GM18870 (cell line): ENCODE results near the gene DDX1.
"Not testable (repeated sequence)": the region's sequence is repeated elsewhere in the genome, so short reads cannot be mapped to it uniquely, and the experiment has no call there.

Source experiments
- ATAC-seq: cut with Tn5 transposase; IDR thresholded peaks from one replicate; pipeline ENCODE4 v1.9.1; 2021; ENCODE audit warnings: moderate library complexity; ENCODE audit not compliant: unreplicated experiment

The DDX1 gene

DNA sequence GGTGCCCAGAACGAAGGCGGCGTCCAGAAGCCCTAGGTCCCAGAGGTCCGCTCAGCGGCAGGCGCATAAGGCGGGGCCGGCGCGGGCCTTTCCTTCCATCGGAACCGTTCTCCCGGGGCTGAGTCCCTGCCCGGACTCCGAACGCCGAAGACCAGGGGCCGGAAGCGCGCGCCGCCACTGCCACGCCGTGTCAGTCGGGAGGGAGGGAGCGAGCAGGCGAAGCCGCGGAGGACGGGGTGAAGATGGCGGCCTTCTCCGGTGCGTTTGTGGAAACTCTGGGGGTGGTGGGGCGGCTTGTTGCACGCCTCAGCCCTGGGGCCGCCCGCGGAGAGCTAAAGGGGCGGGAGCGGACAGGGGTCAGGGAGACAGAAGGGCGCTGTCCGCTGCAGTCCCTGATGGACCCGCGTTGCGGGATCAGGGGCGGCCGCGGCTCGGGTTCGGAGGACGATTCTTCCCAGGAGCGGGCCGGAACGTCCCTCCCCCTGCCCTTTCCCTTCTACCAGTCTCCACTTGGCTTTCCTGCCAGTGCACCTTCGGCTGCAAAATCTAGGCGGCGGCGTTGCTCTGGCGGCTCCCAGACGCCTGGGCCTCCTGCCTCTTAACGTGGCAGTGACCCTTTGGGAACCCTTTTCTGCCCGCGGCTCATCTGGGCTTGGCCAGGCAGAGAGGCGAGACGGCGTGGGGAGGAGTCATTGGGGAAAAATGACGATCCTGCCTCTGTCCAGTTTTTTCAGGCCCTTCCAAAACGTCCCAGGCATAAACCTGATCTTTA, at the start of gene DDX1:
Gene DDX1 (plus strand): TSS at position 177 of the 772 bp plus-strand sequence. CDS start 66 bp downstream, at position 243.
- peak; percentile 83 for ATAC-seq

GRCh38 chr2:15542269-15542668, 49.4 kb upstream of the DDX1 start:
- ATAC-seq: not testable (repeated sequence)

- no peak for ATAC-seq
Observed at GRCh38 chr2:15543053-15543452, 48.6 kb upstream of the DDX1 start.

DNA sequence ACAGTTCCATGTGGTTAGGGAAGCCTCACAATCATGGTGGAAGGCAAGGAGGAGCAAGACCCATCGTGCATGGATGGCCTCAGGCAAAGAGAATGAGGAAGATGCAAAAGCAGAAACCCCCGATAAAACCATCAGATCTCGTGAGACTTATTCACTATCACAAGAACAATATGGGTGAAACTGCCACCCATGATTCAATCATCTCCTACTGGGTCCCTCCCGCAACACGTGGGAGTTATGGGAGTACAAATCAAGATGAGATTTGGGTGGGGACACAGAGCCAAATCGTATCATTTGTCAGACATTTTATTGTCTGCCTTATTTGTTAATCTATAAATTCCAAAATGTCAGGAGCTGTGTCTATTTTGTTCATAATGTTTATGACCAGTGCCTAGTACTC, 48.1 kb upstream of the DDX1 start:
- no peak for ATAC-seq

DNA sequence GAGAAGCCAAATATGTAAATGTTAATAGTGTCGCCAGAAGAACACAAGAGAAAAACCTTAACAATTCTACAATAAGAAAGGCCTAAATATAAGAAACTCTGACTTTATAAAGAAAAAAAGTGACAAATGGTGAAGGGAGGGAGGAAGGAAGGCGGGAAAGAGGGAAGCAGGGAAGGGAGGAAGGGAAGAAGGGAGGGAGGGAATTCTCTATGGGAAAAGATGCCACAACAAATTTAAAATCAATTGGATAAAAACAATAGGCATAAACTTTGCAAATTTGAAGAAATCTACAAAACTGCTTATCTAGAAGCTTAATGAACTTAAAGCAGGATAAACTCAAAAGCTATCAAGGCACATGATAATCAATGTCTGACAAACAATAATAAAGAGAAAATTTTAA, 47.4 kb upstream of the DDX1 start:
- no peak for ATAC-seq

GRCh38 chr2:15546297-15547098, 45.2 kb upstream of the DDX1 start:
- ATAC-seq: no peak

DNA sequence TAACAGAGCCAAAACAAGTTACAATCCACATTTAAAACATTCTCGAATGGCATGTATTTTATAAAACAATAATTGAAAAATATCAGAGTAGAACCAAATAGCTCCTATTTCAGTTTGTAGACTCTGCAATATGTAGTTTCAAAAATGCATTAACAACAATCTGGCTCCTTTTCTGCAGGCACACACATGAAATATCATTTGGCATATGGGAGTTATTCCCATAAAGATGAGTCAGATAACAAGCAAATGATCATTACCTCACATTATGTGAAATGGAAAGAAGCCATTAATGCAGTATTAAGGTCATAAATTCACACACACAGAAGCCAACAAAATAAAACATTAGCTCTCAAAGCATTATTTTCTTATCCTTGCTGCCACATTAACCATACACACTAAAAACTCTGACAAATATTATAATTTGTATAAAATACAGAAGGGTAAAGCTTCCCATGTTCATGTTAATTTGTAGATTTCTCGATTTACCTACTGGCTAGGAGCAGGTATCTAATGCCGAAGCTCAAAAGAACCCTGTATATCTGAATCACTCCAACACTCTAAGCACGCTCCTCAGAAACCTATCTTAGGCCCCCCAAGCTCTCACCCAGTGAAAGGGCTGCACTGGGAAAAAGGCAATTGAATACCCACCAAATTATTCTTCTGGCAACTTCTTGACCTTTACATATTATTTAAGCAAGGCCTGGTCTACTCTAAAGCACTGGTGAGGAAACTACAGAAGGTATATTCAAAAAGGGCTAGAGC, 44.4 kb upstream of the DDX1 start:
- no peak for ATAC-seq

- no peak for ATAC-seq
Observed at GRCh38 chr2:15548974-15549373, 42.7 kb upstream of the DDX1 start.

DNA sequence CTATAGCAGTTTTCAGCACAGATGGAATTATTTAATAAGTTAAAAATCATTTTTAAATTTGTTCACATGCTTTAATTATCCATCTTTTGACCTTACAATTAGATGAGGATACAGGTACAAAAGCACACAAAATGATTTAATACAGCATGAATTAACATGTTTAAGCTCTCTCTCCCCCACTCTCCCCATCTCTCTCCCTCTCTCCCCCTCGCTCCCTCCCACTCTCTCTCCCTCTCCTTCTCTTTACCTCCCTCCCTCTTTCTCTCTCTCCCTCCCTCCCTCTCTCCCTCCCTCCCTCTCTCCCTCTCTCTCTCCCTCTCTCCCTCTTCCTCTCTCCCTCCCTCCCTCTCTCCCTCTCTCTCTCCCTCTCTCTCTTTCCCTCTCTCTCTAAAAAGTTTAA, 38.1 kb upstream of the DDX1 start:
- no peak for ATAC-seq

DNA sequence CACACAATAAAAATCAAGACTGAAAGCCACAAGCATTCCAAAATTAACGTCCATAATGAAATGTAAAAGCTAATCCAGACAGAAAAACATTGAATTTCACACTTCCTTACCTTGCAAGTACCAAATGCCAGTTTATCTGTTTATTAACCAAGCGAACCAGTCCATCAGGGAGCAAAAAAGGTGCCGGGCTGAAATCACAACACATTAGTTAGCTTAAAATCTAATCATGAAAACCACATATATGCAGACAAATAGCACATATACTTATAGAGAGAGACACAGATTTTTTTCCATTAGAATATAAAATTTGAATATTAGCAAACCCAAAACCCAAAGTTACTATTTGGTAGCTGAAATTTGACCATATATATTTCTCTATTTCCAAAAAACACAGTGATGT, 37.7 kb upstream of the DDX1 start:
- no peak for ATAC-seq

- ATAC-seq: no peak
Observed at GRCh38 chr2:15554525-15555218, 37.0 kb upstream of the DDX1 start.

- no peak for ATAC-seq
Observed at GRCh38 chr2:15555760-15556193, 35.9 kb upstream of the DDX1 start.

DNA sequence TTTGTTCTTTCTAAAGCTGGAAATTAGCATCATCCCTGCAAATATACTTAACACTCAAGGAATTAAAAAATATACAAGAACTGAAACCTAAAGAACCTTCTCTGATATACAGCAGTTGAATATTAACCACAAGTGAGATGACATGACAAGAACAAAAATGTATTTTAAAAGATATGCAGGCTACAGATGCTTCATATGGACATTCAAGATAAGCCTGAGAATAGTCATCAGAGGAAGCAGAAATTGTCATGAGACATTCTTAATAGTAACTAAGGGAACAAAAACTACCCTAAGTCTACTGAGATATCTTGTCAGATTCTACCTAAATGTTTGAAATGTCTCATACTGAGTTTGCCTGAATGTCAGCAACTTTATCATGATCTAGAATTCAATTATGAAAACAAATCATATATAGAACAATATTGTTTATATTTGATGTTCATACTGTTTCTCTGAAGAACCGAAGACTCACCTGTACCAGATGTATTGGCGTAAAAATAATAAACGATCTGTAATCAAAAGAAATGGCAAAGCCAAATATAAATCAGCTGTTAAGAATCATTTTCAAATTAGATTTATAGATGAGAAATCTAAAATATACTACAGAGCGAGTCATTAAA, 35.2 kb upstream of the DDX1 start:
- ATAC-seq: no peak

DNA sequence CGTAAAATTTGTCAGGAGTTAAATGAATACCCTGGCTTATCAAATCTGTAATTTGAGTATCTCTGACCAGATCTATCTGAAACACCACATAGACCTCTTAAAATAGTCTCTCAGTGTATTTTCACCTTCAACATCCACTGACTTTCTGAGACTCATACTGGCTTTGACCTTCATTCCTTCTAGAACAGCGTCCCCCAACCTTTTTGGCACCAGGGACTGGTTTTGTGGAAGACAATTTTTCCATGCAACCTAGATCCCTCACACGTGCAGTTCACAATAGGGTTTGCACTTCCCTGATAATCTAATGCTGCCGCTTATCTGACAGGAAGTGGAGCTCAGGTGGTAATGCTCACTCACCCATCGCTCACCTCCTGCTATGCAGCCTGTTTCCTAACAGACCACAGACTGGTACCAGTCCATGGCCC, 33.8 kb upstream of the DDX1 start:
- no peak for ATAC-seq

GRCh38 chr2:15559379-15560139, 32.1 kb upstream of the DDX1 start:
- ATAC-seq: no peak

DNA sequence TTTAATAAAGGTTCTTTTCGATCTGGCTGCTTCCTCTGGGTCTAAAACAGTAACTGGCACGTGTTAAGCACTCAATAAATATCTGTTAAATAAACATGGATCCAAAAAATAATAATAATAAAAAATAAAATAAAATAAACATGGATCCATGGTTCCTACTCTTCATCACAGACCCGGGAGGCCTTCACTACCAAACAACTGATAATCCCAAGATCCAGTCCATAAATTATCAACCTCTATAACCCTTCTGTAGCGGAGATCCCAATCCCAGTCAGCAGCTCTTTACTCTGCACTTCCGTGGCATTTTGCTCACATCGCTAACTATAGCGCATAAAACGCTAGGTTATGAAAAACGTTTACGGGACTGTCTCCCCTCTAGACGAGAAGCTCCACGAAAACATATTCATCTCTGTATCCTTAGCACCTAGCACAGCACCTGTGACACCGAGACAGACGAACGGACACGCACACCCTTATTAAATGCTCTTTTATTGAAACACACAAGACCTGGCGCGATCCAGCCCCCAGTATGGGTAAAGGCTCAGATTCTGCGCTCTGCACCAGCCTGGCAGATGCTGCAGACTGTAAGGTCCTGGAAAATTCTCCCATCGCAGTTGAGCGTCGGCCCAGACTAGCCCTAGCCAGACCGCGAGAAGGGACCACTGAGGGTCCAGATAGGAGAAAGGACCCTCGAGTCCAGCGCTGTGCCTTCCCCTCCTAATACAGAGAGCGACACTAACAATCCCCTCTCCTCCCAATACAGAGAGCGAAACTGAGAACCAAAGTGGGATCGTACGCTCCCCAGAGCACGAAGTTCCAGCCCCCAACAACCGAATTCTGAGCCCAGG, 31.3 kb upstream of the DDX1 start:
- no peak for ATAC-seq

DNA sequence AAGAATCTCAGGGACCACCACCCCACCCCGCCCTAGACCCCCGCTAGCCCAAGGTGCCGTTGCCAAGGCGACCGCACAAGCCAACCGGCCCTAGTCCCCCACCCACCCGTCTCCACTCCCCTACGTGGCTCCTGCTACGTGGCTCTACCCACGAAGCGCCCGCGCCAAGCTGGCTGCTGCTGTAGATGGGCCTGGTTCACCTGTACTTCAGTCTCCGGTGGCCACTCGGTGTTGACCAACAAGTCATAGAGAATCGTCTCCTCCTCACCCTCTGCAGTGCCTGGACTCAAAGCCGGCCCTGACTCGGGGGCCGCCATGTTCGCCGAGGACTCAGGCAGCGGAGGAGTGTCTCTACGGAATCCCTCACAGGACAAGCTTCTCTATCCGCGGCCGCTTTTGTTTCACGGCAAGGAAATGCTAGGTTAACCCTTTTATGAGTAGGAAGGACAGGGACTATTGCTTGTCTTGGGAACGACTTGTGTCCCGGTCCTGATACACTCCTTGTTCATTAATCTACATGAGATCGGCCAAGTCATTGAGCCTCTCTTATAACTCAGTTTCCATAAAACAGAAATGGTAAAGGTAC, 30.6 kb upstream of the DDX1 start, which contains the start of gene NBAS:
Gene NBAS (minus strand): TSS at position 347 of the 586 bp plus-strand sequence. CDS start 30 bp downstream, at position 317.
- ATAC-seq: peak; percentile 65
